ENCODE data around the gene RNF8.

- TF ChIP-seq CTCF (IDR thresholded peaks at IDR 0.05) (no peak), POLR2A (IDR thresholded peaks at IDR 0.05) (no peak)
Observed at GRCh38 chr6:37426058-37426944, 72.5 kb downstream of the RNF8 start.
